Stimulated activated CD8-positive, alpha-beta memory T cell treated with anti-CD3 and anti-CD28 coated beads, Interleukin-12 subunit alpha, Interleukin-12 subunit beta, amount 100 ng/mL, for 1 hour (primary cell): ENCODE measurements around the gene VCL.
A peak's percentile ranks its signal among the peaks of the same experiment; 100 is the strongest.
"Not testable (repeated sequence)": the region's sequence is repeated elsewhere in the genome, so short reads cannot be mapped to it uniquely, and the experiment has no call there.

ENCODE experiments used
- DNase-seq: peaks from one replicate; pipeline ENCODE4 v3.0.0-alpha.2; 2020; ENCODE audit warnings: low read depth

Gene VCL

GRCh38 chr10:74109452-74109851 lies 111.5 kb downstream of the VCL start:
- no peak for DNase-seq

DNA sequence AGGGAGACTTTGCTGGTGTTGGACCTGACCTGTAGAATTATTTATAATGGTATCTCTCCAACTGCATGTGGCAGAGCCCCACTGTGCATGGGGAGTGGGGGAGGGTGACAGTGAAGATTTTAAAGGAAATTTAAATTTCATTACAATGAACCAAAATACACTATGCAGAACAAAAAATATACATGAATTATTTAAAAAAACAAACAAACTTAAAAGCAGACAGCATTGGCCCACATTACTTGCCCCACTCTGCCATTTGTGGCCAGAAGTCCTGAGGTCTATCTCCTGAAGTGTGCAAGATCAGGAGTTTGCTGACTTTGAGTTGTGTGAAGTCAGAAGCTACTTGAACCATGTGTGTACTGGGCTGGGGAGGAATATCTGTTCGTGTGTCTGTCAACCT lies 112.2 kb downstream of the VCL start:
- no peak for DNase-seq

DNA sequence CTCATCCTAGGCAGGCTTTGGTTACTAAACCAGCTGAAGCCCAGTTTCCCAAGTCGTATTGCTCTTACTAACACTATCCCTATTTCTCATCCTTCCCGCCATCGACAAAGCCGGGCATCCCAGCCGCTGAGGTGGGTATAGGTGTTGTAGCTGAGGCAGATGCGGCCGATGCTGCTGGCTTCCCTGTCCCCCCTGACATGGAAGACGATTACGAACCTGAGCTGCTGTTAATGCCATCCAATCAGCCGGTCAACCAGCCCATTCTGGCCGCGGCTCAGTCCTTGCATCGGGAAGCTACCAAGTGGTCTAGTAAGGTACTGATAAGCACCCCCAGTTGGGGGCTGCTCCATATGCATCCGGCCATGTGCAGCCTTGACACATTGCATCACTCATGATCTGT lies 113.9 kb downstream of the VCL start:
- DNase-seq, result no peak

GRCh38 chr10:74113546-74113945 lies 115.6 kb downstream of the VCL start:
- DNase-seq, result no peak

DNA sequence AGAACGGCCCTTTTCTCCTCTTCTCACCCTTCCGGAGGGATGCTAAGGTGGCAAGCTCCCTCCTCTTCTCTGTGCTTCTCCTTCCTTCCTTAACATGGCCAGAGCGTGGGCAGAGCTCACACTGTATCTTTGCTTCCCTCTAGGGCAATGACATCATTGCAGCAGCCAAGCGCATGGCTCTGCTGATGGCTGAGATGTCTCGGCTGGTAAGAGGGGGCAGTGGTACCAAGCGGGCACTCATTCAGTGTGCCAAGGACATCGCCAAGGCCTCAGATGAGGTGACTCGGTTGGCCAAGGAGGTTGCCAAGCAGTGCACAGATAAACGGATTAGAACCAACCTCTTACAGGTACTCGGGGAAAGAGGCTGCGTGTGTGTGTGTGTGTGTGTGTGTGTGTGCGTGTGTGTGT lies 116.1 kb downstream of the VCL start:
- no peak for DNase-seq

DNA sequence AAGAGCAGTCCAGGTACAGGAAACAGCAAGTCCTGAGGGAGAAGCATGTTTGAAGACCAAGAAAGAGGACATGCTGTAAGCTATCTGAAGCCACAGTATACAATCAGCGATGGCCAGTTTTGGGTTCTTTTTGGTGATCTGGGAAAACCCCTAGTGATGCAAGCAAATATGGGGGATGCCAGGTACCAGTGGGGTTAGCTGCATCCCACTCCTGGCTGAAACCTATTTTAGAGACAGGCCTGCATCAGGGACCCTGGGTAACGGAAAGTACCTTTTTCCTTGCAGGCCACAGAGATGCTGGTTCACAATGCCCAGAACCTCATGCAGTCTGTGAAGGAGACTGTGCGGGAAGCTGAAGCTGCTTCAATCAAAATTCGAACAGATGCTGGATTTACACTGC lies 119.8 kb downstream of the VCL start:
- no peak for DNase-seq

DNA sequence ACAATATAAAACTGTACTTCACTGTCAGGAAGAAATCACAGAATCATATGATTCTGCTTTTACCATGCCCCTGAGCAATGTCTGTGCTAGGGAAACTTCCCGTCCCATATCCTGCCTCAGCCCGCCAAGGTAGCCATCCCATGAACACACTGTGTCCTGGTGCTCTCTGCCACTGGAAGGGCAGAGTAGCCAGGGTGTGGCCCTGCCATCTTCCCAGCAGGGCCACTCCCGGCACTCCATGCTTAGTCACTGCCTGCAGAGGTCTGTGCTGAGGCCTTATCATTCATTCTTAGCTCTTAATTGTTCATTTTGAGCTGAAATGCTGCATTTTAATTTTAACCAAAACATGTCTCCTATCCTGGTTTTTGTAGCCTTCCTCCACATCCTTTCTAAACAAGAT lies 120.9 kb downstream of the VCL start:
- DNase-seq, result no peak

DNA sequence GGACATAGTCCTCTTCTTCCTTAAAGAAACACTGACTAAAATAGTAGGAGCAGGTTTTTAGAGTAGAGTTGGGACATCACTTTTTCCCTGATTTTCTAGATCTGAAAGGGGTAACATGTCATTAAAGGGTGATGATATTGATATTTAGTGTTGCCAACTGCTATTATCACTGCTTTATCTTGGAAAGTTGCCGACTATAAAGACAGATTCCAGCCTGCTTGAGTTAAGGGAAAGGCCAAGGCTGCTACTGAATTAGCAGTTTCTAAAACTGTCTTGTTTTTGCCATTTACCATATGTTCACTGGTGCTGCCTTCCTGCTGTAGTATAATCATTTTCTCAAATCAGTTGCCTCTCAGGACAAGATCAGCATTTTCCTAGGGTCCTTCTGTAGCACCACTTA lies 123.0 kb downstream of the VCL start:
- DNase-seq, result no peak

- DNase-seq, result no peak
Observed at GRCh38 chr10:74121368-74121767, 123.5 kb downstream of the VCL start.

DNA sequence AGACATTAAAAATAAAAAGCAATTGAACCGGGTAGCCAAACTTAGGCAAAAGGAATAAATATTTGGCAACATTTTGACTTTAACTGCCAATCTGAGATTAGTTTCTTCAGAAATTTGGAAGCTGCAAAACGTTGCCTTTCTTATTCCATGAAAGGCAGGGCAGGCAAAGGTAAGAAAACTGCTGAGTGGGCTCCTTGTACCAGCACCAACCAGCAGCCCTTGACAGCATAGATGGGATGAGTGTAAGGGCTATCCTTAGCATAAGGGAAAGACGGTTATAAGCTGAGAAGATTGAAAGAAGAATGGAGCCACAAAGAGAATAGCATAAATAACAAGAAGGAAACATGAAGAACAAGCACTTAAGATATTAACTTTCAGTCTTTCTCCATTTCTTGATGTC lies 124.1 kb downstream of the VCL start:
- DNase-seq, result no peak

GRCh38 chr10:74123081-74123480 lies 125.2 kb downstream of the VCL start:
- DNase-seq, result no peak

- DNase-seq, result no peak
Observed at GRCh38 chr10:74133923-74134820, 136.3 kb downstream of the VCL start.

GRCh38 chr10:74135452-74135851 lies 137.5 kb downstream of the VCL start:
- DNase-seq, result no peak

DNA sequence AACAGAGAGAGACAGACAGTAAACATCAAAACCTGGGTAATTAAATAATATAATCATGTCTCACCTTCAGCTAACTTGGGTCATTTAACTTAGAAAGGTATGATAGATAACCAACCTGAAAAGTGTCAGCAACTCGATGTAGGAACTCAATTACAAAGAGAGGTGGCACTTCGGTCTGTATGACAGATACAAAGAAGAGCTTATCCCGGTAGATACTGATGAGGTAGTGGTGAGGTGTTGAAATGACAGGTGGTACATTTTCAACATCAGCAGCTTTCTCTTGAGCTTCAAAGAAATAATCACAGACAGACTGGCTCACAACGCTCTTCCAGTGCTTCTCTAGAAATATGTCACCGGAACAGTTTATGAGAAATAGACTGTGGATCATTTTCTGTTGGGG lies 140.1 kb downstream of the VCL start:
- no peak for DNase-seq

DNA sequence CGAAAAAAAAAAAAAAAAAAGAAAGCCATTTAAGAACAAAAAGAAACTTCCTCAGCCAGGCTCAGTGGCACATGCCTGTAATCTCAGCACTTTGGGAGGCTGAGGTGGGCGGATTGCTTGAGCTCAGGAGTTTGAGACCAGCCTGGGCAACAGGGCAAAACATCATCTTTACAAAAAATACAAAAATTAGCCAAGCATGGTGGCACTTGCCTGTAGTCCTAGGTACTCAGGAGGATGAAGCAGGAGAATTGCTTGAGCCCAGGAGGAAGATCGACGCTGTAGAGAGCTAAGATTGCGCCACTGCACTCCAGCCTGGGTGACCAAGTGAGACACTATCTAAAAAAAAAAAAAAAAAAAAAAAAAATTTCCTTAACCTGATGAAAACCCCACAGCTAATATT lies 140.7 kb downstream of the VCL start:
- DNase-seq, result not testable (repeated sequence)

DNA sequence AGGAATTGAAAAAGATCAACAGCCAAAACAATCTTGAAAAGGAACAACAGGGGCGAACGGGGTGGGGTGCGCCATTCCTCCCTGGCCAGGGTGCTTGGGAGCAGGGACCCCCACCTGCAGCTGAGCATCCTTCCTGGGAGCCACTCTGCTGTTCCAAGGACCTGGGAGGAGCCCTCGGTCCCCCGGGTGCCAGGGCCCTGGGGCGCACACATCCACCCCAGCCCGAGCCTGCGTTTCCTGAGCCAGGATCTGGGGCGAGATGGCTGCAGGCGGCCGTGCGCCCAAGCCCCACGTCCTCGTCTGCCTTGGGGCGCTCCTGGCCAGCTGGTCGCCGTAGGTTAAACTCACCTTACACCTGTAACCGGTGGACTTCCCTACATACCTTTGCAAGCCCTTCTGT lies 142.1 kb downstream of the VCL start:
- DNase-seq, result no peak

DNA sequence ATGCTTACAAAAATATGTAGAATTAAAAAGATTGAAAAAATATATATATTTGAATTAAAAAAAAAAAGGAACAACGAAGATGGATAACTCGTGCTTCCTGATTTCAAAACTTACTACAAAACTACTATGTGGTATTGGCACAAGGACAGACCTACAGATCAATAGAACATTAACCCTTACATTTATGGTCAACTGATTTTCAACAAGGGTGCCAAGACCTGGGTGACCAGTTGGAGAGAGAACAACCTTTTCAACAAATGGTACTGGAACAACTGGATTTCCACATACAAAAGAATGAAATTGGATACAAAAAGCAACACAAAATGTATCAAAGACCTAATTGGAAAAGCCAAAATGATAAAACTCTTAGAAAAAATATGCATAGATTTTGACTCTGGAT lies 142.6 kb downstream of the VCL start:
- no peak for DNase-seq

DNA sequence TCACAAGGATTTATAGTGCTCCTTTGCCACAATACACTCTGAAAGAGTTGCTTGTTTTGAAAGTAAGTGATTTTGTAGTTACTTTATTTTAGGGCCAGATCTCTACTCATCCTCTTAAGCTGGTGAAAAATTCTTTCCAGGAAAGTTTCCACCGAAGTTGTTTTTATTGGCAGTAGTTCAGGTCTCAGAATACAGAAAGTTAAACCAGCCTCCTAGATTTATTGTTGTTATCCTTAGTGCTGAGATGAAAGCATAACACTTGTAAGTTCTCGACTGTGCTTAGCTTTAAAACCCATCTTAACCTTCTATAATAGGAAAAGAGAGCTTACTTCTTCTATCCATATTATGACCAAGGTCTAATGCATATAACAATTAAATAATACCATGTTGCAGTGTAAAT lies 147.2 kb downstream of the VCL start:
- no peak for DNase-seq

- not testable (repeated sequence) for DNase-seq
Observed at GRCh38 chr10:74146980-74147379, 149.1 kb downstream of the VCL start.

DNA sequence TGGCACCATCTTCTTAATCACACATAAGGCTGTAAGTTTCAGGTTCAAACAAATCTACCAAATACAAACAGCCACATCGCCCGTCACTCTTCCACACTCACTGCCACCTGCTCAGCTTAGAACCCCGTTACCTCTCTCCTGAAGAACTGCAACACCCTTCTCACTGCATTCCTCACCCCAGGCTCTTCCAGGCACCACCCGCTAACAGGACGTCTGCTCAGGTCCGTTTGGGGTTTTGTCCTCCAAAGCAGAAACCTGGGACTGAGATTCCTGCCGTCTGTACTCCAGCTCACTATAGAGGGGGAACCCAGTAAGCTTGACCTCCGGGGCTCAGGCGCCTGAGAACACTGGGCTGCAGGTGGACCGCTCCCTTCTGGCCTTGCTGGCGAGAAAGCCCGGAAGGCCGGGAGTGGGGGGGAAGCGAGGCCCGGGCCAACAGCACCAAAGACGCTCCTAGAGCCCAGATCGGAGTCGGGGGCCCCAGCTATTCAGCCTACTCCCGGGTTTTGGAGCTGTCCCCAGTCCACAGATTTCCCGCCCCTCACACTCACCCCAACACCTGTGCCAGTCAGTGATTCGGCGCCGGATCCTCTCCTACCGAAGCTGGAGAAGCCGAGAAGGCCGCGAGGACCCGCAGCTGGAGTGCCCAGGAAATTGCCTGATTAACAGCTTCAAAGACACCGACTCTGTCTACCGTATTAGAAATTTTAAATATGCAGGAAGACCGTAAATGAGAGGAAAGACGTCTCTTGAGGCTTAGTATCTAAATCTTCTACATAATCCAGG lies 152.5 kb downstream of the VCL start, which contains the start of gene AP3M1:
TSS of gene AP3M1 (minus strand) at position 625 of the 786 bp plus-strand sequence. CDS start 12,449 bp downstream, outside the sequence.
- DNase-seq, result peak; percentile 68

DNA sequence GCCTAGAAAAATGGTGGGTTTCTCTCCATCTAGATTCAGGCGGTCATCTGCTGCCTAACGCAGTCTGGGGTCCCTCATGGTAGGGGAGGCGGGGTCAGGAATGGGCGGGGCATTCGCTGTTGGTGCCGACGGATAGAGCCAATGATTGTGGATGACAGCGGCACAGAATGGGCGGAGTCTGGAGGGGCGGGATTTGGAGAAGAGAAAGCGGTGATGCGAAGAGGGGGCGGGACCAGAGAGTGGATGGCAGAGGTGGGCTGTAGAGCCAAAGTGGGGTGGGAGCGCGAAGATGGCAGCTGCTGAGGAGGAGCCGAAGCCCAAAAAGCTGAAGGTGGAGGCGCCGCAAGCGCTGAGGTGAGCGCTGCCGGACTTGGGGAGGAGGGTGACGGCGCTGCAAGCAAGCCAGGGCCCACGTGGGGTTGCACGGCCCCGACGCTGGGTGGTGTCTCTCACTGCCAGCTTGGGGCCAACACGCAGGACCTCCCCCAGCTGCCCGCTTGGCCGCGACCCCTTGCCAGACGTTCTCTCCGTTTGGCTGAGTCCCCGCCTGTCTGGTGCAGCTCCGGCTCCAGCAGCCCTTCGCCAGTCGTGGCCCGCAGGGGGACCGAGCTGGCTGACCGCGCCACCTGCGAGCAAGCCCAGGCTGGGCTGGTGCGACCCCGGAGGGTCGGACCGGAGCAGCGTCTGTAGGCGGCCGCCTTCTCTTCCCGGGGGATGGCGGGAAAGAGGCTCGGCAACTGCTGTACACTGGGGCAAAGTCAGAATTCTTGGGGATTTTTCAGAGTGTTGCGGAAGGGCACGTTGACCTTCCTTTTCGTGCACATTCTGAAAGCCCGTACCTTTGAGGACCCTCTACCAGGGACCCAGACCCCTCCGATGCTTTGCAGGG lies 153.3 kb downstream of the VCL start, which contains the start of gene ADK:
TSS of gene ADK (plus strand) at position 232 of the 889 bp plus-strand sequence. CDS start at position 290, 58 bp downstream.
- peak; percentile 100 for DNase-seq
